Gastroesophageal sphincter (tissue), 3 donors: Measurements from ENCODE around the gene CHCHD6.

Experiments
- EP300 ChIP-seq: sonication (generic); formaldehyde crosslinking; IDR thresholded peaks from one replicate; pipeline ENCODE4 v1.6.1; 2017; ENCODE audit warnings: antibody characterized with exemption, mild to moderate bottlenecking
- POLR2A ChIP-seq, 2 donors: fragments of 450-650 bp; IDR thresholded peaks; one replicate each; pipeline ENCODE4 v1.6.1; 2017; ENCODE audit warnings: antibody characterized with exemption in 2 of 2, mild to moderate bottlenecking in 2 of 2, moderate library complexity in 1 of 2
- POLR2AphosphoS5 ChIP-seq: sonication (generic); formaldehyde crosslinking; IDR thresholded peaks from one replicate; pipeline ENCODE4 v1.6.1; 2017; ENCODE audit warnings: antibody characterized with exemption
- TF ChIP-seq, protein P1 (sequence below), 4 experiments: fragments of 200-600 bp in 2 of 4; fragments of 450-650 bp in 2 of 4; sonication (generic) in 1 of 4; IDR thresholded peaks; one replicate each; pipeline ENCODE4 v1.5.1; 2017 to 2019; ENCODE audit warnings: antibody characterized with exemption in 4 of 4, mild to moderate bottlenecking in 2 of 4, moderate library complexity in 2 of 4

GRCh38 chr3:126659915-126660886 lies 43.8 kb upstream of the CHCHD6 start:
- no peak for TF ChIP-seq POLR2A (IDR thresholded peaks at IDR 0.05)
- TF ChIP-seq EP300: no peak
- TF ChIP-seq, protein P1, sequence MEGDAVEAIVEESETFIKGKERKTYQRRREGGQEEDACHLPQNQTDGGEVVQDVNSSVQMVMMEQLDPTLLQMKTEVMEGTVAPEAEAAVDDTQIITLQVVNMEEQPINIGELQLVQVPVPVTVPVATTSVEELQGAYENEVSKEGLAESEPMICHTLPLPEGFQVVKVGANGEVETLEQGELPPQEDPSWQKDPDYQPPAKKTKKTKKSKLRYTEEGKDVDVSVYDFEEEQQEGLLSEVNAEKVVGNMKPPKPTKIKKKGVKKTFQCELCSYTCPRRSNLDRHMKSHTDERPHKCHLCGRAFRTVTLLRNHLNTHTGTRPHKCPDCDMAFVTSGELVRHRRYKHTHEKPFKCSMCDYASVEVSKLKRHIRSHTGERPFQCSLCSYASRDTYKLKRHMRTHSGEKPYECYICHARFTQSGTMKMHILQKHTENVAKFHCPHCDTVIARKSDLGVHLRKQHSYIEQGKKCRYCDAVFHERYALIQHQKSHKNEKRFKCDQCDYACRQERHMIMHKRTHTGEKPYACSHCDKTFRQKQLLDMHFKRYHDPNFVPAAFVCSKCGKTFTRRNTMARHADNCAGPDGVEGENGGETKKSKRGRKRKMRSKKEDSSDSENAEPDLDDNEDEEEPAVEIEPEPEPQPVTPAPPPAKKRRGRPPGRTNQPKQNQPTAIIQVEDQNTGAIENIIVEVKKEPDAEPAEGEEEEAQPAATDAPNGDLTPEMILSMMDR (IDR thresholded peaks at IDR 0.05): no peak
- no peak for TF ChIP-seq POLR2AphosphoS5
